ENCODE measurements around the gene ANO5.

The ANO5 gene, protein sequence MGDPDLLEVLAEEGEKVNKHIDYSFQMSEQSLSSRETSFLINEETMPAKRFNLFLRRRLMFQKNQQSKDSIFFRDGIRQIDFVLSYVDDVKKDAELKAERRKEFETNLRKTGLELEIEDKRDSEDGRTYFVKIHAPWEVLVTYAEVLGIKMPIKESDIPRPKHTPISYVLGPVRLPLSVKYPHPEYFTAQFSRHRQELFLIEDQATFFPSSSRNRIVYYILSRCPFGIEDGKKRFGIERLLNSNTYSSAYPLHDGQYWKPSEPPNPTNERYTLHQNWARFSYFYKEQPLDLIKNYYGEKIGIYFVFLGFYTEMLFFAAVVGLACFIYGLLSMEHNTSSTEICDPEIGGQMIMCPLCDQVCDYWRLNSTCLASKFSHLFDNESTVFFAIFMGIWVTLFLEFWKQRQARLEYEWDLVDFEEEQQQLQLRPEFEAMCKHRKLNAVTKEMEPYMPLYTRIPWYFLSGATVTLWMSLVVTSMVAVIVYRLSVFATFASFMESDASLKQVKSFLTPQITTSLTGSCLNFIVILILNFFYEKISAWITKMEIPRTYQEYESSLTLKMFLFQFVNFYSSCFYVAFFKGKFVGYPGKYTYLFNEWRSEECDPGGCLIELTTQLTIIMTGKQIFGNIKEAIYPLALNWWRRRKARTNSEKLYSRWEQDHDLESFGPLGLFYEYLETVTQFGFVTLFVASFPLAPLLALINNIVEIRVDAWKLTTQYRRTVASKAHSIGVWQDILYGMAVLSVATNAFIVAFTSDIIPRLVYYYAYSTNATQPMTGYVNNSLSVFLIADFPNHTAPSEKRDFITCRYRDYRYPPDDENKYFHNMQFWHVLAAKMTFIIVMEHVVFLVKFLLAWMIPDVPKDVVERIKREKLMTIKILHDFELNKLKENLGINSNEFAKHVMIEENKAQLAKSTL

DNA sequence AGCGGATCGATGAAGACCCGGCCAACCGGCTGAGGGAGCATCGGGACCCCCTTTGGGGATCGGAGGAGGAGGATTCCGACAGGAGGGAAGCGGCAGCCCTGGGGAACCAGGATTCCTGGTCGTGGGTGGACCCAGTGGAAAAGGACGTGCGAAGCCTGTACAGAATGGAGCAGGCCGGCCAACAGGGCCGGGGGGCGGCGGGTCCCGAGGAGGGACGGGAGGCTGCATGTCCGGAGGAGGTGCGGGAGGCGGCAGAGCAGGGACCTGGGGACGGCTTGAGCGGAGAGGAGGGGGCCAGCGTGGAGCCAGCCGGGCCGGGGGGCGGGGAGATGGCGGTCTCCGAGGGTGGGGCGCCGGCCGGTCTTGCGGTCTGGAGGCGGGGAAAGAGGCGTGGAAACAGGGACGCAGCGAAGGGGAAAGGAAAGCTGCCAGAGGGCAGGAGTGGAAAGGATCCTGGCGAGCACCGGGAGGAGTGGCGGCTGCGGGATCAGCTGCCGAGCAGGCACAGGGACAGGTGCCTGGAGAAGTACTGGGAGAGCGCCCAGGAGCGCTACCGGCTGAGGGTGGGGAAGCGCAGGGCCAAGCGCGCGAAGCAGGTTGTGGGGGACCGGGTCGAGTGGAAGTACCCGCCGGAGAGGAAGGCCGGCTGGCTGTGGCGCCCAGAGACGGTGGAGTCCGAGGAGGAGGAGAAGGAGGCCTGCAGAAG is at the start of gene ANO5:
ANO5 (plus strand) TSS at position 444 of the 706 bp plus-strand sequence. CDS start 408 bp downstream, outside the sequence.
- no peak for DNase-seq

GRCh38 chr11:22151649-22152197 is 41.2 kb upstream of the ANO5 start:
- DNase-seq, result no peak

GRCh38 chr11:22157531-22157930 is 35.4 kb upstream of the ANO5 start:
- DNase-seq, result no peak

- DNase-seq, result no peak
Observed at GRCh38 chr11:22161489-22161888, 31.4 kb upstream of the ANO5 start.

DNA sequence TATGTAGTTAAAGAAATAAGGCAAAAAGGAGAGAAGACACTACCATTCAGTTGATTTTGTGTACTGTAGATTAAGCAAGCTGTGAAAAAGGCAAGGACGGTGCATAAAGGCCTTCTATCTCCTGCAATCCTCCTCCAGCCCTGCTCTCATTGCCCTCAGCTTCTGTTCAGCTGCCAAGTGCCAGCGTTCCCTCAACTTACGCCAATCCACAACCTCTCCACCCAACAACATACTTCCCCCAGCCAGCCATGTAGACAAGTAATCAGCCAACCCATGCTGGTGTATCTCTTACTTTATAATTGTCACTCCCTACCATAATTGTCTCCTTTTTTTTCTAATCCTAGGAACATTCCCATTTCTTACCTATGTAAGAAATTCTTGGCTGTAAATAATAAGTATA is 30.1 kb upstream of the ANO5 start:
- DNase-seq, result no peak

DNA sequence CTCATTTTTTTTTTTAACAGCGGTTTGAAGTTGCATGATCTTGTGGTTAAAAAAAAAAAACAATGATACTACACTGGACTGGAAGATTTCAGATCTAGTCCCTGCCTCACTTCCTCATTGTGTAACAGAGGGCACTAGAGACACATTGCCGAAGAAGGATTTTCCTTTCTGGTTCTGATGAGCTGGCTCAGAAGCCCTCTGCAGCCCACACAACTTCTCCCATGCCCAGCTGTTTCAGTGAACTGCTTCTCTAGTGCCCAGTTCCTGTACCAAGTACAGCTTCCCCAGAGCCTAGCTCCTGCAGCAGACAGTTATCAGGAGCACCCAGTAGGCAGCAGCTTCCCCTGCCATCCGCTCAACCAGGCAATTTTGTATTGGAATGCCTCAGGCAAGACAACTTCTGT is 29.5 kb upstream of the ANO5 start:
- no peak for DNase-seq

DNA sequence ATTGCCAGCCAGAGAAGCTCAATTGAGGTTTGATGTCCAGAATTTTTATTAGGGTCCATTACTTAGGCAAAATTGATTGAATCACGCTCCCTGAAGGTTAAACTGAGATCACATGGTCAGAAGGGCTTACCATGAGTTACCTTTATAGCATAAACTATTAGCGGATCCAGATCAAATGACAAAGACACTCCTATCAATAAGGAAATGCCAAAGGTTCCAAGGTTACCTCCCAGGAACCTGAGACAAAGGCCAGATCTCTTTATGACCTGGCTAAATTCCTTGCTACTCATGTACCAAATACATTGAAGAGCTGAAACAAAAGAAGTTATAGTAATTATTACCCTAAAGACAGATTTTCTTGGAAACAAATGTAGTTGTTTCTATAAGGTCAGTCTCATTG is 27.8 kb upstream of the ANO5 start:
- no peak for DNase-seq

DNA sequence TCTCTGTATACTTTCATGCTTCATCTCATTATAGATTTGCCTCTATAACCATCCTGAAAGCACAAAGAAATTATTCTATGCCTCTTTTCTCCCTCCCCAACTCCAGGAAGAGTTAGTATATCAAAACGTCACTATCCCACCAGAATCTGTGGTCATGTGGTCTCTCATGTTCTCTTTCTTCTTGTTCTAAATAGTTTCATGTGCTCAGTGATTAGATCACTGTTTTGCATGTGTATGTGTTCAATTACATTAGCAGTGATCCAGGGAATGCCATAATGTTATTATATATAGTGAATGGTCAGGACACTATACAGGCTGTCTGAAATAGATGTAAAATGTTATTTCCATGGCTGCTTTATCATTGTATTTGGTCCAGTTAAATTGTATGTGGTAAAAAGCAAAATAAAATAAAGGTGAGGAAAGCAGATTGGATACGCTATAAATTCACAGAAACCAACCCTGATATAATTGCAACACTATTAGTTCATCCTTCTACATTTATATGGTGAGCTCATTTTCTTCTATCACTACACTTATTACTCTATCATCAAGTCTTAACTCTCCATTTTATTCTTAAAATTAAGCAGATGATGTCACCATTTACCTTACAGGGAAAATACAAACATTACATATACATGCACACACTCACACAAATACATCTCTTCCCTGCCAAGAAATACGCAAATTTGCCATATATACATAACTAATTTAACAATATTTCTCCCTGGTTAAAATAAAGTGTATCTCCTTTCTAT is 26.9 kb upstream of the ANO5 start:
- no peak for DNase-seq

DNA sequence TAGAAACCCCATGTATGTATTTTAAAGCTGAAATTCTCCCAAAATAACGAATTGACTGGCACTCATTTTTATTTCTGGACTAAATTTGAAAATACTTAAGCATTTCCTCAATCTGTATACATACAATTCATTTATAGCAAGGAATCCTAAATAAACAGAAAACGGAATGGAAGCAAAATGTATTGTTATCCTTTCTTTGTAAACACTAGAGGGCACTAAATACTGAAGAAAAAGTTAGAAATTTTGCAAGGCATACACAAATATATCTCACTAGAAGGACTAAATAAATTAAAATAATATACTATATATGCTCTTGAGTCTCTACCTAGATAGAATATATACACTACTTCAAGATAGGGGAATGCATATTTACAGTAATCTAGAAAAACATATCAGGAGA is 23.1 kb upstream of the ANO5 start:
- DNase-seq, result peak; percentile 2

GRCh38 chr11:22173532-22173931 is 19.4 kb upstream of the ANO5 start:
- DNase-seq, result no peak

DNA sequence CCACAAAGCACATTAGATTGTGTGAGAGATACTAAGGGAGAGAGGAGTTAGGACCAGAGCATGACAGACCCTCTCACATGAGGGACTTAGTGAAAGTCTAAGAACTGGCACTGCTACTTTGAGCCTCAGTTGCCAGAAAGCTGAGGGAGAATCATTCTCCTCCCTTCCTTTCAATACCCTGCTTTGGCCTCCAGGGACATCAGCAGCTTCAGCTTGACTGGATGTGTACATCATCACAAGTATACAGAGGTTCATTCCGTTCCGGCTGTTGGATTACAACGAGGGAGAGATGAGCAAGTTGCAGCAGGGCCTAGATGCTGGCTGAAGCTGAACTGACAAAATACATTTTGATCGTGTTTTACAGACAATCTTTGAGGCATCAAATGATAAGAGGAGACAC is 15.7 kb upstream of the ANO5 start:
- no peak for DNase-seq

DNA sequence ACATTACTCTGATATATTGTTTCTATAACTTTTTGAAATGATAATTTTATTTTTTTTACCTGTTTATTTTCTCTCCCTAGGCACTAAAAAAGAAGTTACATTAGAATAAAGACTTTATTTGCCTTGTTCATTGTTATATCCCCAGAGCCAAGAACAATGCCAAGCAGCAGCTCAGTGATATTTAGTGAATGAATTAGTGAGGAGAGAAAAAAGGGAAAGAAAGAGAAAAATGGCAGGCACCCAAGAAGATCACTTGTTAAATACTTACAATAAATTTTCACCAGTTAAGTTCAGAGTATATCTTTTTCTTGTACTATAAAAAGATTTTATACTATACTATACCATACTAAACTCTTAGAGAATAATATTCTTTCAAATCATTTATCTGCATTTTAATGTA is 13.3 kb upstream of the ANO5 start:
- no peak for DNase-seq

DNA sequence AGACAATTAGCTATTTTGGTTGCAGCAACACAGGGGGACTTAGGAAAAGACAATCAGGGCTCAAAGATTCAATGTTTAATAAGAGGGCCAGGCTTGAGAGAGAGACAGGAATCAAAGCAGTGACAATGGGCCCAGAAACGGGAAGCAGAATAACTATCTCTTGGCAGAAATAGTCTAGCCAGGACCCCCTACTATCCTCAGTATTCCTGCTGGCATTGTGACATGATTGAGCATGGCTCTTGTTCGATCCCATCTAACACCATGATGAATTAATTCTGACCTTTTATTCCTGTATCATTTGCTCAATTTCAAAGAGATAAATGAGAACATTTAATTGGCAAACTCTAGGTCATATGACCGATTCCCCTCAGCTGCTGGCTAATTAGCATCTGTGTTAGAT is 12.8 kb upstream of the ANO5 start:
- no peak for DNase-seq

- DNase-seq, result no peak
Observed at GRCh38 chr11:22189660-22190059, 3.2 kb upstream of the ANO5 start.

GRCh38 chr11:22190827-22191463 is 1.9 kb upstream of the ANO5 start:
- no peak for DNase-seq

GRCh38 chr11:22192289-22192641 is 620 bp upstream of the ANO5 start:
- no peak for DNase-seq

DNA sequence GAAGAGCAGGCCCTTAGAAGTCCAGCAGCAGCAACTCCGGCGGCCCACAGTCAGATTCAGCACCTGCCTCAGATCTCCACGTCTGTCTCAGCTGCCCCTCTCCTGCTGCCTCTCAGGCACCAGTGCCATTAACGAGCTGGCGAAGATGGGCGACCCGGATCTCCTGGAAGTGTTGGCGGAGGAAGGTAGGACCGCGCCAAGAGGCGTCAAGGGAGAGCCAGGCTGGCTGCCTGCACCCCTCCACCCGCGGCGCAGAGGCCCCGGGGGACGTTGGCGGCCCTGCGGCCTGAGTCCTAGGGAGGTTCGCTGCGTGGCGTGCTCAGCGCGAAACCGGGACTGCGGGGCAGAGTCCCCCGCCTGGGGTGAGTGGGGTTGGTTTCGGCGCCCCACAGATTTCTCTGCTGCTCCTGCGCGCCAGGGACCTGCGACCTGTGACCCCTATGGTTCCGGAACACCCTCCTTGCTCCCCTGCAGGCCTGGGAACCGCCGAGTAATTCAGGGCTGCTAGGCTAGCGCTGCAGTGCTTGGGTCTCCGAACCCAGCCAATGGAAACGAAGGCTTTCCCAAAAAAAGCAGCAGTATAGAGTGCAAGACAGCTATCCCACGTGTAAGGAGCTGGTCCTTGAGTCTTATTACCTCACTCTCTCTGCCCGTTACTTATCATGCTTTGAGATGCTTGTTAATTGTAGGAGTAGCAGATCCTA is 615 bp downstream of the ANO5 start:
- DNase-seq, result no peak

DNA sequence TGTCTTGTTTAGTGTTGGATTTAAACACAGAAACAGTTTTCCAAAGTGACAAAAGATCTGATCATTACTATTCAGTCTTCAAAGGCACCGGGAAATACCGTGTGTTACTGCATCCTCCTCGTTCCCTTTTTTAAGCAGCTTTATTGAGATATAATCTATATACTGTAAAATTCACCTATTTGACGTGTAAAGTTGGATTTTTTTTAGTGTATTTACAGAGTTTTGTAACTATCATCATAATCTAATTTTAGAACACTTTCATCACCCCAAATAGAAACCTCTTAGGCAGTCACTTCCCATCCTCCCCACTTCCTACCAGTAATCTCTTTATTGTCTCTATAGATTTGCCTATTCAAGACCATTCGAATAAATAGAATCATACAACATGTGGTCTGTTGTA is 1.4 kb downstream of the ANO5 start:
- no peak for DNase-seq

DNA sequence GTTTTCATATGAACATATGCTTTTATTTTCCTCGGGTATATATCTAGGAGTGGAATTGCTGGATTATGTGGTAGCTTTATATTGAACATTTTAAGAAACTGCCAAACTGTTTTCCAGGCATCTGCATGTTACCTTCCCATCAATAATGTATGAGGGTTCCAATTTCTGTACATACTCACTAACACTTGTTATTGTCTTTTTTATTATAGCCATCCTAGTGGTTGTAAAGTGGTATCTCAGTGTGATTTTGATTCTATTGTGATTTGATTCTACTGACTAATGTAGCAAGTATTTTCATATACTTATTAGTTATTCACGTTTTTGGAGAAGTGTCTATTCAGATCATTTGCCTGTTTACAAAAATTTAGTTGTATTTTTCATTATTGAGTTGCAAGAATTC is 2.0 kb downstream of the ANO5 start:
- no peak for DNase-seq

GRCh38 chr11:22197139-22198005 is 4.5 kb downstream of the ANO5 start:
- DNase-seq, result no peak
